Nephron (organoid): ENCODE measurements around the gene TRIB2.

Source experiments
- H3K27ac Mint-ChIP-seq, 3 experiments: 2 replicates each; pipeline ENCODE4 v1.8.0; 2020; ENCODE audit warnings: mixed read lengths in 3 of 3, mild to moderate bottlenecking in 2 of 3, moderate library complexity in 1 of 3
- H3K27me3 Mint-ChIP-seq: 2 replicates; pipeline ENCODE4 v1.8.0; 2021; ENCODE audit warnings: low read depth, mild to moderate bottlenecking, moderate library complexity, mixed read lengths
- H3K36me3 Mint-ChIP-seq: 2 replicates; pipeline ENCODE4 v1.8.0; 2020; ENCODE audit warnings: low read depth, mixed read lengths
- H3K4me1 Mint-ChIP-seq: 2 replicates; pipeline ENCODE4 v1.8.0; 2020; ENCODE audit warnings: mixed read lengths
- H3K4me3 Mint-ChIP-seq, 3 experiments: 2 replicates each; pipeline ENCODE4 v1.8.0; 2020; ENCODE audit warnings: mild to moderate bottlenecking in 3 of 3, mixed read lengths in 3 of 3, moderate library complexity in 2 of 3
- H3K9me3 Mint-ChIP-seq: 2 replicates; pipeline ENCODE4 v1.8.0; 2020; ENCODE audit warnings: mixed read lengths
- TF ChIP-seq, protein P1 (sequence below), 3 experiments: fragments of 200-600 bp; sonication (generic); IDR thresholded peaks; one replicate each; pipeline ENCODE4 v1.5.0; 2021; ENCODE audit warnings: antibody characterized with exemption in 3 of 3; ENCODE audit not compliant: unreplicated experiment in 3 of 3

TRIB2 gene

DNA sequence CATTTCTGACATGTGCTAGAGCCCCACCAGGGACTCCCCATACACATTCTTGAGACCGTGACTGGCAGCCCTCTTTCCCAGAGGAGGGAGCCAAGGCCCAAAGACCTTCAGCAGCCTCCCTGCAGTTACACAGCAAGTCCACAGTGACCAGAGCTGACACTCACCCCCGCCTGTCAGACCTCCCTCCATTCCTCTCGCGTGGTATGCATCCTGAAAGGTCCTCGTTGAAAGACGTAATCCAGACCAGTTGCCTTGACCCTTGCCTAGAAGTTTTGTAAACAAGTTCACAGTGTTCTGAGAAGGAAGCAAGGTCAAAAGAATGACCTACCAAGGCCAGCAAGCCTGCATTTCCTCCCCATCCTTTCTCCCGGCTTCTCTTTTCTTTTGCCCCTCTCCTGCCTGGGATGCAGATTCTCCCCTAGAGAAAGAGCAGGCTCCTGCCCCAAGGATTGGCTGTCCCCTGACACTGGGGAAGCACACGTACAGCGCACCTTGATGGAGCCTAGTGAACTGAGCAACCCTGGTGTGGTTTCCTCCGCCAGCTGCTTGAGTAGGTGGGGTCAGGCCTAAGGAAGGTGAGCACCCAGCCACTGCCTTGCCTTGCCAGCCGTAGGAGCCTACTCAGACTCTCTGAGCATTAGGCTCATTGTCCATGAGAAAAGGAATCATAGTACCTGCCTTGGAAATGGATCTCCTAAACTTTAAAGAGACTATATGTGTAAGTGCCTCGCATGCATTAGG lies 18.3 kb downstream of the TRIB2 start:
- TF ChIP-seq, protein P1, sequence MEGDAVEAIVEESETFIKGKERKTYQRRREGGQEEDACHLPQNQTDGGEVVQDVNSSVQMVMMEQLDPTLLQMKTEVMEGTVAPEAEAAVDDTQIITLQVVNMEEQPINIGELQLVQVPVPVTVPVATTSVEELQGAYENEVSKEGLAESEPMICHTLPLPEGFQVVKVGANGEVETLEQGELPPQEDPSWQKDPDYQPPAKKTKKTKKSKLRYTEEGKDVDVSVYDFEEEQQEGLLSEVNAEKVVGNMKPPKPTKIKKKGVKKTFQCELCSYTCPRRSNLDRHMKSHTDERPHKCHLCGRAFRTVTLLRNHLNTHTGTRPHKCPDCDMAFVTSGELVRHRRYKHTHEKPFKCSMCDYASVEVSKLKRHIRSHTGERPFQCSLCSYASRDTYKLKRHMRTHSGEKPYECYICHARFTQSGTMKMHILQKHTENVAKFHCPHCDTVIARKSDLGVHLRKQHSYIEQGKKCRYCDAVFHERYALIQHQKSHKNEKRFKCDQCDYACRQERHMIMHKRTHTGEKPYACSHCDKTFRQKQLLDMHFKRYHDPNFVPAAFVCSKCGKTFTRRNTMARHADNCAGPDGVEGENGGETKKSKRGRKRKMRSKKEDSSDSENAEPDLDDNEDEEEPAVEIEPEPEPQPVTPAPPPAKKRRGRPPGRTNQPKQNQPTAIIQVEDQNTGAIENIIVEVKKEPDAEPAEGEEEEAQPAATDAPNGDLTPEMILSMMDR (IDR thresholded peaks at IDR 0.05; ENCODE audit: unreplicated experiment in 3 of 3) = no peak
- peaks cover 89% of the 10 kb centered on the region for H3K36me3 Mint-ChIP-seq

DNA sequence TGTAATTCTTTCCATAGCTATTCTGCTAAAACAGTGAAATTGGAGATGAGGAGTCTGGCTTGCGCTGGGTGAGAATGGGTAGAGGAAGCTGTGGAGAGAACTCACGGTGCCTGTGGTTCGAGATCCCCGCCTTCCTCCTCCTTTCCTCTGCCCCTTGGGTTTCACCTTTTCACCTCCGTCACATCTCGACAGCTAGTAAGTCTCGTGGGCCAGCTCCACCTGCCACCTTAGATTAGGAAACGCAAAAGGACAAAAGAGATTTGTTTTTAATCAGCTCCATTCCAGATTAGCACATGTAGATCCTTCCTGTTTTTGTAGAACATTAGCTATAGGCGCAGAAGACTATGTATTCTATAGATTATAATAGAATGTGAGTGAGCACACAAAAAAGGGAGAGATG lies 20.6 kb downstream of the TRIB2 start:
- H3K4me1 Mint-ChIP-seq = peaks cover 26% of the 10 kb centered on the region
- H3K4me3 Mint-ChIP-seq = no peak overlapping the region
- TF ChIP-seq, protein P1 (IDR thresholded peaks at IDR 0.05; ENCODE audit: unreplicated experiment in 3 of 3) = no peak
- H3K27ac Mint-ChIP-seq = peak overlapping the region in 2 of 3 experiments; percentile 21 to 34
- peaks cover 91% of the 10 kb centered on the region for H3K36me3 Mint-ChIP-seq
- H3K27me3 Mint-ChIP-seq = no peaks in the 10 kb centered on the region
- no peaks in the 10 kb centered on the region for H3K9me3 Mint-ChIP-seq

More for the DNA sequence above, 18.3 kb downstream of the TRIB2 start:
- no peak overlapping the region for H3K4me3 Mint-ChIP-seq
- peak overlapping the region in 1 of 3 experiments; percentile 21 for H3K27ac Mint-ChIP-seq
- H3K27me3 Mint-ChIP-seq = no peaks in the 10 kb centered on the region
- H3K9me3 Mint-ChIP-seq = no peaks in the 10 kb centered on the region
- peaks cover 32% of the 10 kb centered on the region for H3K4me1 Mint-ChIP-seq

DNA sequence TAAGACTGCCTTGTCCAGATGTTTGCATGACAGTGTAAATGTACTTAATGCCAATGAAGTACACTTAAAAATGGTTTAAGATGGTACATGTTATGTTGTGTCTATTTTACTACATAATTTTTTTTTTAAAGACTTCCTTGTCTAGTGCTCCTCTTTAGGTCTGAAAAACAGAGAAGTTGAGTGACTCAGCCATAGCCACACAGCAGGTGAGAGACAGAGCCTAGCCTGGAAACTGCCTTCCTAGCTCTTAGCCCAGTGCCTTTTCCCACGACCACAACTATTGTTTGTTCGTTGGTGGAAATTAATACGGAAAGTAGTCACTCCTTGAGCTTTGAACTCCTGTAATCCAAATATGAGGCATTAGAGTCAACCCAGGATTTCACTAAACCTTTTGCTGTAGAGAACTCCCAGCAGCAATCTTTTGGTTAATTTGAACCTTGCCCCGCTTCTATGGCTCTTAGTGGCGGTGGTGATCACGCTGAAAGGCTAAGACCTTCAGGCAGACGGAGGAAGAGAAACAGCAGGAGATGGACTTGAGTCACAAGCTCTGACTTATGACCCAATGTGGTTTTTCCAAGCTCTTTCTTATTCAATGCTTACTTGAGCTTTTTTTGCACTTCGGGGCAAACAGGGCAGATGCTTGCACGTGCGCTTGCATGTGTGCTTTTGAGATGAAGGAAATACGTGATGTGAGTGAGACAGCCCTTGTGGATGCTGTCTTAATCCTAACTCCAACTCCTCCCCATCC lies 21.2 kb downstream of the TRIB2 start:
- Mint-ChIP-seq H3K9me3 (no peaks in the 10 kb centered on the region), H3K27me3 (no peaks in the 10 kb centered on the region), H3K36me3 (peaks cover 94% of the 10 kb centered on the region)

DNA sequence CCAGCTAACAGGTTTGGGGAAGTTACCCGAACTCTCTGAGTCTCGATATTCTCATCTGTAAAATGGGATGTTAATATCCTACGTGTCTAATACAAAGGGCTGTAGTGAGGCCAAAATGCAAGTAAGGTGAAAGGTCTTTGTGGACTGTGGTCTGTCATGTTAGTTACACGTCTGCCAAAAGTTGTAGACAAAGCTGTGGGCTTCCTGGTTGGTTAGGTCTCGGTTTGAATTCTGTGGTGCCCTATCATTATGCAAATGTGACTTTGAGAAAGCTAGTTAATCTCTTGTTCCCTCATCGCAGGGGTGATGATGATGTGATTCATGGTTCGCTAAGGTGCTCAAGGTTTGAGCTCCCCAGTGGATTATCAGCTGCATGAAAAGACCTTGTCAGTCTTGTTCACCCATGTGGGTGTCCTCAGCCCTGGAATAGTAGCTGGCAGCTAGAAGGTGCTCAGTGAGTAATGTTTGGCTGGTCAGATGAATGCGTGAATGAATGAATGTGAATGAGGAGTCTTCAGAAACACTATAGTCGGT lies 23.1 kb downstream of the TRIB2 start:
- H3K36me3 Mint-ChIP-seq = peaks cover 84% of the 10 kb centered on the region
- peaks cover 15% of the 10 kb centered on the region for H3K4me1 Mint-ChIP-seq
- H3K27me3 Mint-ChIP-seq = no peaks in the 10 kb centered on the region
- no peak overlapping the region for H3K27ac Mint-ChIP-seq
- TF ChIP-seq, protein P1 (IDR thresholded peaks at IDR 0.05; ENCODE audit: unreplicated experiment in 3 of 3) = no peak
- H3K4me3 Mint-ChIP-seq = no peak overlapping the region
- no peaks in the 10 kb centered on the region for H3K9me3 Mint-ChIP-seq

More for the DNA sequence above, 21.2 kb downstream of the TRIB2 start:
- peaks cover 22% of the 10 kb centered on the region for H3K4me1 Mint-ChIP-seq
- H3K4me3 Mint-ChIP-seq = no peak overlapping the region
- TF ChIP-seq, protein P1 (IDR thresholded peaks at IDR 0.05; ENCODE audit: unreplicated experiment in 3 of 3) = no peak
- H3K27ac Mint-ChIP-seq = peak overlapping the region in 1 of 3 experiments; percentile 18

DNA sequence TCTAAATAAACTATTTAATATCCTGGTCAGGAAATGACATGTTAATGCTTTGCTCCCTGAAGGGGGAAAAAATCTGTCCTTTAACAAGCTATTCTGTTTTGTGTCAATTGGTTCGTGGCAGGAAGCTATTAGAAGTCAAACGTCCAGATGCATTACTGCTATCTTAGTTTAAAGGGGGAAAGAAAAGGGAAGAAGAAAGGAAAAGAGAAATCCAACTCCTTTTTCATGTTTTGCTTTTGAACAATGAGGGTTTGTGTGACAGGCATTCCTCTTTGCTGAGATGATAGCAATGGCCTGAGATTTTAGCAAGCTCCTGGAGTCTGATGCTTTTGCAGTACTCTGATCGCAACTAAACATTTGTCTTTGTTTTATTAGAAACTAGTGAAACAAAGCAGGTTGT lies 24.6 kb downstream of the TRIB2 start:
- Mint-ChIP-seq H3K27ac (peak overlapping the region in 1 of 3 experiments; percentile 14), H3K4me1 (peaks cover 5% of the 10 kb centered on the region), H3K36me3 (peaks cover 68% of the 10 kb centered on the region), H3K9me3 (no peaks in the 10 kb centered on the region), H3K27me3 (no peaks in the 10 kb centered on the region), H3K4me3 (no peak overlapping the region)
- TF ChIP-seq, protein P1 (IDR thresholded peaks at IDR 0.05; ENCODE audit: unreplicated experiment in 3 of 3) = no peak
